ENCODE measurements around the gene FUT7. TPM values are rescaled to one million over a fixed set of nuclear protein-coding genes. Genes with fewer than 3 reads are reported as not detected.

FUT7 gene
- total and polyA plus RNA-seq, 2 donors from 2014 or later = 0.60 TPM; not detected in 1

- DNase-seq = no peak
- Histone ChIP-seq H3K36me3 (ENCODE audit: control insufficient read depth in 2 of 3, insufficient read depth in 3 of 3, low read length in 3 of 3) (peaks cover 0 to 3% (median 0%) of the 10 kb centered on the region in 3 donors), H3K4me1 (ENCODE audit: control insufficient read depth in 2 of 3, insufficient read depth in 2 of 3, low read depth in 1 of 3, low read length in 3 of 3) (no peaks in the 10 kb centered on the region), H3K9me3 (ENCODE audit: control insufficient read depth in 2 of 3, insufficient read depth in 1 of 3, low read length in 3 of 3) (no peaks in the 10 kb centered on the region), H3K9ac (ENCODE audit: low read length in 3 of 3) (no peak overlapping the region), H3K4me3 (ENCODE audit: low read length in 3 of 3) (no peak overlapping the region), H3K27ac (ENCODE audit: low read depth in 2 of 2, low read length in 2 of 2) (no peak overlapping the region), H3K27me3 (ENCODE audit: control insufficient read depth, insufficient read depth, low read length) (peaks cover 7% of the 10 kb centered on the region)
- TF ChIP-seq CTCF (IDR thresholded peaks at IDR 0.05; ENCODE audit: borderline replicate concordance, extremely low read depth, insufficient read depth) = no peak
- FAIRE-seq = no peak
- intact Hi-C loops (cut with DNase I) = no loop called here
Measured at GRCh38 chr9:136984464-136985026, 47.3 kb downstream of the FUT7 start.

- FAIRE-seq = no peak
- intact Hi-C loops (cut with DNase I) = no loop called here
Measured at GRCh38 chr9:136983656-136984314, 48.1 kb downstream of the FUT7 start.

GRCh38 chr9:136983167-136983566 lies 48.7 kb downstream of the FUT7 start:
- H3K9ac ChIP-seq (ENCODE audit: low read length in 3 of 3) = no peak overlapping the region
- DNase-seq (no peak), FAIRE-seq (no peak)
- H3K4me3 ChIP-seq (ENCODE audit: low read length in 3 of 3) = no peak overlapping the region
- H3K27ac ChIP-seq (ENCODE audit: low read depth in 2 of 2, low read length in 2 of 2) = no peak overlapping the region
- peaks cover 0 to 3% (median 0%) of the 10 kb centered on the region in 3 donors for H3K36me3 ChIP-seq (ENCODE audit: control insufficient read depth in 2 of 3, insufficient read depth in 3 of 3, low read length in 3 of 3)
- TF ChIP-seq CTCF (IDR thresholded peaks at IDR 0.05; ENCODE audit: borderline replicate concordance, extremely low read depth, insufficient read depth) = no peak
- intact Hi-C loops (cut with DNase I) = no loop called here
- H3K27me3 ChIP-seq (ENCODE audit: control insufficient read depth, insufficient read depth, low read length) = peaks cover 7% of the 10 kb centered on the region
- no peaks in the 10 kb centered on the region for H3K9me3 ChIP-seq (ENCODE audit: control insufficient read depth in 2 of 3, insufficient read depth in 1 of 3, low read length in 3 of 3)
- no peaks in the 10 kb centered on the region for H3K4me1 ChIP-seq (ENCODE audit: control insufficient read depth in 2 of 3, insufficient read depth in 2 of 3, low read depth in 1 of 3, low read length in 3 of 3)

More at GRCh38 chr9:136983656-136984314, 48.1 kb downstream of the FUT7 start:
- Histone ChIP-seq H3K36me3 (ENCODE audit: control insufficient read depth in 2 of 3, insufficient read depth in 3 of 3, low read length in 3 of 3) (peaks cover 0 to 3% (median 0%) of the 10 kb centered on the region in 3 donors), H3K4me3 (ENCODE audit: low read length in 3 of 3) (no peak overlapping the region), H3K9ac (ENCODE audit: low read length in 3 of 3) (no peak overlapping the region), H3K9me3 (ENCODE audit: control insufficient read depth in 2 of 3, insufficient read depth in 1 of 3, low read length in 3 of 3) (no peaks in the 10 kb centered on the region), H3K27me3 (ENCODE audit: control insufficient read depth, insufficient read depth, low read length) (peaks cover 7% of the 10 kb centered on the region), H3K4me1 (ENCODE audit: control insufficient read depth in 2 of 3, insufficient read depth in 2 of 3, low read depth in 1 of 3, low read length in 3 of 3) (no peaks in the 10 kb centered on the region), H3K27ac (ENCODE audit: low read depth in 2 of 2, low read length in 2 of 2) (no peak overlapping the region)
- DNase-seq = no peak
- no peak for TF ChIP-seq CTCF (IDR thresholded peaks at IDR 0.05; ENCODE audit: borderline replicate concordance, extremely low read depth, insufficient read depth)
